HCT116 (cell line): Measurements from ENCODE around the gene BCAS2. TPM values are rescaled to one million over a fixed set of nuclear protein-coding genes. Genes with fewer than 3 reads are reported as not detected.
A peak's percentile ranks its signal among the peaks of the same experiment; 100 is the strongest.

Experiments used
- ATAC-seq: fragments of 200-7000 bp; cut with Tn5 transposase; 2 replicates; pipeline ENCODE4 v1.9.1; 2020; ENCODE audit warnings: mild to moderate bottlenecking, moderate library complexity
- BruUV-seq: library from RNA; stranded (reverse); fragments of 400-500 nt; replicated peaks from 2 replicates; lab custom pipeline; 2021; lab: Mats Ljungman, UMichigan
- CTCF ChIA-PET: fragments of 300-600 bp; sonication (Branson Sonifier 250); formaldehyde crosslinking; loops from one replicate; lab custom pipeline; 2021; ENCODE audit warnings: antibody characterized with exemption; lab: Charles Lee
- POLR2A ChIA-PET: fragments of 300-600, 350-600 bp; sonication (Branson Sonifier 250); formaldehyde crosslinking; loops from one replicate; lab custom pipeline; 2021; ENCODE audit warnings: antibody characterized with exemption; lab: Charles Lee
- RAD21 ChIA-PET, 2 experiments: fragments of 300-600 bp; sonication (Branson Sonifier 250); formaldehyde crosslinking; loops; one replicate each; lab custom pipeline; 2023; ENCODE audit warnings: low total read pairs in 2 of 2; ENCODE audit not compliant: uncharacterized antibody in 2 of 2, unreplicated experiment in 2 of 2, low non-redundant PET in 1 of 2; lab: Charles Lee
- DNase-seq: peaks from one replicate; pipeline ENCODE4 v3.0.0-alpha.2; 2010; ENCODE audit warnings: low read depth, low spot score
- H2AFZ ChIP-seq: fragments of 200-600 bp; shearing (Covaris generic), sonication (generic); 2 replicates; pipeline ENCODE4 v1.6.1; 2017; ENCODE audit warnings: low read depth, mixed run types, mixed read lengths, antibody characterized with exemption, low read length; ENCODE audit not compliant: poor library complexity, severe bottlenecking
- H3K27ac ChIP-seq: 2 replicates; pipeline ENCODE4 v1.5.1; 2012; ENCODE audit warnings: low read depth, low read length
- H3K27me3 ChIP-seq: fragments of 200-600 bp; sonication (generic); 2 replicates; pipeline ENCODE4 v1.6.1; 2016; ENCODE audit warnings: mixed run types, low read length, mixed read lengths; ENCODE audit not compliant: insufficient read depth
- H3K36me3 ChIP-seq, 2 experiments: fragments of 200-500 bp in 1 of 2; fragments of 200-600 bp in 1 of 2; sonication (Bioruptor generic) in 1 of 2; sonication (generic) in 1 of 2; 2 replicates each; pipeline versions ENCODE4 v1.5.1 to v1.6.1; 2014 to 2016; ENCODE audit warnings: low read length in 2 of 2, inconsistent platforms in 1 of 2, mixed read lengths in 1 of 2, mixed run types in 1 of 2; ENCODE audit not compliant: insufficient read depth in 2 of 2, control insufficient read depth in 1 of 2
- H3K4me1 ChIP-seq, 2 experiments: fragments of 200-600 bp in 1 of 2; sonication (generic) in 1 of 2; 2 replicates each; pipeline versions ENCODE4 v1.5.1 to v1.6.1; 2012 to 2017; ENCODE audit warnings: low read length in 2 of 2, inconsistent platforms in 1 of 2, mild to moderate bottlenecking in 1 of 2, mixed read lengths in 1 of 2, mixed run types in 1 of 2, moderate library complexity in 1 of 2; ENCODE audit not compliant: insufficient read depth in 2 of 2, control insufficient read depth in 1 of 2
- H3K4me2 ChIP-seq: fragments of 200-600 bp; sonication (generic); 2 replicates; pipeline ENCODE4 v1.6.1; 2017; ENCODE audit warnings: mixed run types, low read length, mixed read lengths
- H3K4me3 ChIP-seq, 2 experiments: fragments of 200-600 bp in 1 of 2; sonication (generic) in 1 of 2; replicated peaks in 1 of 2; 2 replicates each; pipeline ENCODE4 v1.5.1; 2011 to 2016; ENCODE audit warnings: low read length in 2 of 2, control low read depth in 1 of 2, low read depth in 1 of 2, mild to moderate bottlenecking in 1 of 2, mixed read lengths in 1 of 2, mixed run types in 1 of 2
- H3K79me2 ChIP-seq: fragments of 200-600 bp; sonication (generic); 2 replicates; pipeline ENCODE4 v1.6.1; 2017; ENCODE audit warnings: mild to moderate bottlenecking, mixed run types, low read length, moderate library complexity, mixed read lengths; ENCODE audit not compliant: insufficient read depth
- H3K9ac ChIP-seq: fragments of 200-600 bp; sonication (generic); 2 replicates; pipeline ENCODE4 v1.6.1; 2016; ENCODE audit warnings: low read length, mixed read lengths
- H3K9me2 ChIP-seq: fragments of 200-600 bp; sonication (generic), shearing (Covaris generic); 2 replicates; pipeline ENCODE4 v1.6.1; 2017; ENCODE audit warnings: mixed run types, mild to moderate bottlenecking, moderate library complexity; ENCODE audit not compliant: insufficient read depth
- H3K9me3 ChIP-seq, 2 experiments: fragments of 200-500 bp in 1 of 2; fragments of 200-600 bp in 1 of 2; sonication (Bioruptor generic) in 1 of 2; sonication (generic) in 1 of 2; 2 replicates each; pipeline ENCODE4 v1.6.1; 2014 to 2017; ENCODE audit warnings: low read length in 2 of 2, mixed read lengths in 2 of 2, inconsistent platforms in 1 of 2, low read depth in 1 of 2, mild to moderate bottlenecking in 1 of 2, mixed run types in 1 of 2, moderate library complexity in 1 of 2; ENCODE audit not compliant: control insufficient read depth in 1 of 2, insufficient read depth in 1 of 2
- H4K20me1 ChIP-seq: fragments of 200-600 bp; sonication (generic), shearing (Covaris generic); 2 replicates; pipeline ENCODE4 v1.6.1; 2017; ENCODE audit warnings: mixed run types, mild to moderate bottlenecking, moderate library complexity; ENCODE audit not compliant: insufficient read depth
- ATF3 ChIP-seq: IDR thresholded peaks from 2 replicates; pipeline ENCODE4 v1.6.1; 2012
- CBX3 ChIP-seq: IDR thresholded peaks from 2 replicates; pipeline ENCODE4 v1.6.1; 2012; ENCODE audit warnings: low read depth
- EGR1 ChIP-seq: IDR thresholded peaks from 2 replicates; pipeline ENCODE4 v1.6.1; 2012; ENCODE audit warnings: low read depth
- ELF1 ChIP-seq: IDR thresholded peaks from 2 replicates; pipeline ENCODE4 v1.6.1; 2012; ENCODE audit warnings: low read depth, borderline replicate concordance
- EZH2 ChIP-seq: fragments of 200-600 bp; sonication (generic); IDR thresholded peaks from 2 replicates; pipeline ENCODE4 v1.6.1; 2017; ENCODE audit warnings: antibody characterized with exemption, mixed run types
- MAX ChIP-seq: IDR thresholded peaks from 2 replicates; pipeline ENCODE4 v1.6.1; 2012
- POLR2A ChIP-seq: IDR thresholded peaks from 2 replicates; pipeline ENCODE4 v1.7.0; 2011; ENCODE audit warnings: borderline replicate concordance; ENCODE audit not compliant: insufficient read depth, insufficient read length; ENCODE audit errors: extremely low read depth
- POLR2AphosphoS5 ChIP-seq: IDR thresholded peaks from 2 replicates; pipeline ENCODE4 v1.6.1; 2011; ENCODE audit warnings: mild to moderate bottlenecking, low read depth, low read length, moderate library complexity
- RAD21 ChIP-seq: IDR thresholded peaks from 2 replicates; pipeline ENCODE4 v1.6.1; 2012; ENCODE audit warnings: low read depth, mild to moderate bottlenecking
- SIN3A ChIP-seq: IDR thresholded peaks from 2 replicates; pipeline ENCODE4 v1.6.1; 2012; ENCODE audit warnings: low read depth
- SRF ChIP-seq: IDR thresholded peaks from 2 replicates; pipeline ENCODE4 v1.6.1; 2012; ENCODE audit warnings: low read depth
- TCF7L2 ChIP-seq: IDR thresholded peaks from 2 replicates; pipeline ENCODE4 v1.7.0; 2011; ENCODE audit warnings: borderline replicate concordance, inconsistent platforms; ENCODE audit not compliant: insufficient read depth, insufficient read length; ENCODE audit errors: extremely low read depth
- YY1 ChIP-seq: IDR thresholded peaks from 2 replicates; pipeline ENCODE4 v1.6.1; 2011; ENCODE audit warnings: low read length, low read depth, moderate library complexity, mild to moderate bottlenecking; ENCODE audit not compliant: insufficient replicate concordance; ENCODE audit errors: extremely low read depth
- ZFX ChIP-seq: fragments of 450-650 bp; IDR thresholded peaks from 2 replicates; pipeline ENCODE4 v1.6.1; 2017
- ZNF274 ChIP-seq: fragments of 200-500 bp; sonication (Bioruptor generic); IDR thresholded peaks from 2 replicates; pipeline ENCODE4 v1.6.1; 2014; ENCODE audit warnings: mild to moderate bottlenecking, low read depth, low read length, inconsistent platforms
- intact Hi-C: fragments of 100-400 bp; cut with micrococcal nuclease; formaldehyde crosslinking; loops from 2 replicates; pipeline ENCODE4 v1.10.0; 2022
- total RNA-seq: library from RNA; stranded (reverse); gene quantifications from one replicate; pipeline ENCODE4 v1.2.1, GENCODE V29; 2021; ENCODE audit not compliant: unreplicated experiment
- TF ChIP-seq, protein P1 (sequence below): IDR thresholded peaks from 2 replicates; pipeline ENCODE4 v1.6.1; 2011; ENCODE audit warnings: mild to moderate bottlenecking, low read length, moderate library complexity; ENCODE audit not compliant: insufficient replicate concordance; ENCODE audit errors: extremely low read depth
- TF ChIP-seq, protein P2 (sequence below), 3 experiments: fragments of 200-600 bp in 1 of 3; sonication (generic) in 1 of 3; IDR thresholded peaks in 2 of 3; conservative IDR thresholded peaks in 1 of 3; 2 replicates each; pipeline ENCODE4 v1.5.1; 2012 to 2017; ENCODE audit warnings: low read depth in 2 of 3, low read length in 2 of 3, antibody characterized with exemption in 1 of 3, borderline replicate concordance in 1 of 3, control low read depth in 1 of 3, mild to moderate bottlenecking in 1 of 3, mixed read lengths in 1 of 3, mixed run types in 1 of 3, moderate library complexity in 1 of 3; ENCODE audit not compliant: insufficient read depth in 1 of 3

The BCAS2 gene
- total RNA-seq, 1 experiment from 2014 or later, result 45.2 TPM

- no peak for TF ChIP-seq POLR2AphosphoS5
- no peak for TF ChIP-seq ZFX
- TF ChIP-seq, protein P1, sequence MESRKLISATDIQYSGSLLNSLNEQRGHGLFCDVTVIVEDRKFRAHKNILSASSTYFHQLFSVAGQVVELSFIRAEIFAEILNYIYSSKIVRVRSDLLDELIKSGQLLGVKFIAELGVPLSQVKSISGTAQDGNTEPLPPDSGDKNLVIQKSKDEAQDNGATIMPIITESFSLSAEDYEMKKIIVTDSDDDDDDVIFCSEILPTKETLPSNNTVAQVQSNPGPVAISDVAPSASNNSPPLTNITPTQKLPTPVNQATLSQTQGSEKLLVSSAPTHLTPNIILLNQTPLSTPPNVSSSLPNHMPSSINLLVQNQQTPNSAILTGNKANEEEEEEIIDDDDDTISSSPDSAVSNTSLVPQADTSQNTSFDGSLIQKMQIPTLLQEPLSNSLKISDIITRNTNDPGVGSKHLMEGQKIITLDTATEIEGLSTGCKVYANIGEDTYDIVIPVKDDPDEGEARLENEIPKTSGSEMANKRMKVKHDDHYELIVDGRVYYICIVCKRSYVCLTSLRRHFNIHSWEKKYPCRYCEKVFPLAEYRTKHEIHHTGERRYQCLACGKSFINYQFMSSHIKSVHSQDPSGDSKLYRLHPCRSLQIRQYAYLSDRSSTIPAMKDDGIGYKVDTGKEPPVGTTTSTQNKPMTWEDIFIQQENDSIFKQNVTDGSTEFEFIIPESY, result no peak
- no peak for TF ChIP-seq TCF7L2
- TF ChIP-seq RAD21, result no peak
- TF ChIP-seq YY1, result no peak
- no peak for TF ChIP-seq ZNF274
- TF ChIP-seq, protein P2, sequence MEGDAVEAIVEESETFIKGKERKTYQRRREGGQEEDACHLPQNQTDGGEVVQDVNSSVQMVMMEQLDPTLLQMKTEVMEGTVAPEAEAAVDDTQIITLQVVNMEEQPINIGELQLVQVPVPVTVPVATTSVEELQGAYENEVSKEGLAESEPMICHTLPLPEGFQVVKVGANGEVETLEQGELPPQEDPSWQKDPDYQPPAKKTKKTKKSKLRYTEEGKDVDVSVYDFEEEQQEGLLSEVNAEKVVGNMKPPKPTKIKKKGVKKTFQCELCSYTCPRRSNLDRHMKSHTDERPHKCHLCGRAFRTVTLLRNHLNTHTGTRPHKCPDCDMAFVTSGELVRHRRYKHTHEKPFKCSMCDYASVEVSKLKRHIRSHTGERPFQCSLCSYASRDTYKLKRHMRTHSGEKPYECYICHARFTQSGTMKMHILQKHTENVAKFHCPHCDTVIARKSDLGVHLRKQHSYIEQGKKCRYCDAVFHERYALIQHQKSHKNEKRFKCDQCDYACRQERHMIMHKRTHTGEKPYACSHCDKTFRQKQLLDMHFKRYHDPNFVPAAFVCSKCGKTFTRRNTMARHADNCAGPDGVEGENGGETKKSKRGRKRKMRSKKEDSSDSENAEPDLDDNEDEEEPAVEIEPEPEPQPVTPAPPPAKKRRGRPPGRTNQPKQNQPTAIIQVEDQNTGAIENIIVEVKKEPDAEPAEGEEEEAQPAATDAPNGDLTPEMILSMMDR (IDR thresholded peaks at IDR 0.05 in 2 of 3, conservative IDR thresholded peaks at IDR 0.05 in 1 of 3; ENCODE audit: borderline replicate concordance in 1 of 3, insufficient read depth in 1 of 3, low read depth in 2 of 3, low read length in 2 of 3), result no peak
- TF ChIP-seq CBX3, result no peak
- TF ChIP-seq MAX, result no peak
- TF ChIP-seq SIN3A, result no peak
- no peak for TF ChIP-seq POLR2A
- no peak for TF ChIP-seq ATF3
- no peak for TF ChIP-seq EZH2
- no peak for TF ChIP-seq ELF1
- no peak for TF ChIP-seq SRF
- TF ChIP-seq EGR1, result no peak
- TF ChIP-seq, all 23 proteins: peak for 0
- DNase-seq, result peak; percentile 16
- H2AFZ ChIP-seq, result peak overlapping the region; percentile 85
- no peak overlapping the region for H3K4me3 ChIP-seq
- ChIA-PET POLR2A (interaction anchor here (1.0 kb wide), 1 partner anchor 13 kb away, joined by 5 read pairs; the partner anchor contains the start of gene TRIM33), RAD21 (no interaction called here), CTCF (no interaction called here)
- BruUV-seq, result no TSS peak
- H3K9ac ChIP-seq, result no peak overlapping the region
- H3K9me3 ChIP-seq, result no peaks in the 10 kb centered on the region
- intact Hi-C loops, result no loop called here
- no peaks in the 10 kb centered on the region for H4K20me1 ChIP-seq
- no peaks in the 10 kb centered on the region for H3K9me2 ChIP-seq
- no peaks in the 10 kb centered on the region for H3K4me1 ChIP-seq
- peak; percentile 86 for ATAC-seq
- no peak overlapping the region for H3K27ac ChIP-seq
- H3K36me3 ChIP-seq, result no peaks in the 10 kb centered on the region
- no peaks in the 10 kb centered on the region for H3K79me2 ChIP-seq
- no peak overlapping the region for H3K4me2 ChIP-seq
- H3K27me3 ChIP-seq, result no peaks in the 10 kb centered on the region
Observed at GRCh38 chr1:114524944-114525343, 56.5 kb downstream of the BCAS2 start.
